Muscle layer of duodenum (tissue), 2 donors: ENCODE data around the gene CCDC6.
"Not testable (repeated sequence)": the region's sequence is repeated elsewhere in the genome, so short reads cannot be mapped to it uniquely, and the experiment has no call there.

Experiments
- H3K27ac ChIP-seq: one replicate; pipeline ENCODE4 v1.7.0; 2013; ENCODE audit warnings: mild to moderate bottlenecking, low read length
- H3K27me3 ChIP-seq: one replicate; pipeline ENCODE4 v1.7.0; 2013; ENCODE audit warnings: low read depth, mild to moderate bottlenecking, control low read depth, low read length
- H3K36me3 ChIP-seq, 2 donors: one replicate each; pipeline ENCODE4 v1.7.0; 2013; ENCODE audit warnings: low read length in 2 of 2, control low read depth in 1 of 2, mild to moderate bottlenecking in 1 of 2; ENCODE audit not compliant: insufficient read depth in 2 of 2, control insufficient read depth in 1 of 2
- H3K4me1 ChIP-seq, 2 donors: one replicate each; pipeline ENCODE4 v1.7.0; 2013; ENCODE audit warnings: low read length in 2 of 2, mild to moderate bottlenecking in 2 of 2, control low read depth in 1 of 2, moderate library complexity in 1 of 2; ENCODE audit not compliant: insufficient read depth in 2 of 2, control insufficient read depth in 1 of 2
- H3K4me3 ChIP-seq, 2 donors: one replicate each; pipeline ENCODE4 v1.7.0; 2013; ENCODE audit warnings: low read length in 2 of 2, low read depth in 1 of 2, mild to moderate bottlenecking in 1 of 2
- H3K9me3 ChIP-seq, 2 donors: one replicate each; pipeline ENCODE4 v1.7.0; 2013; ENCODE audit warnings: low read length in 2 of 2, control low read depth in 1 of 2, mild to moderate bottlenecking in 1 of 2; ENCODE audit not compliant: control insufficient read depth in 1 of 2
- donor health status: healthy.

The CCDC6 gene

GRCh38 chr10:59894114-59894513 lies 12.2 kb downstream of the CCDC6 start:
- Histone ChIP-seq H3K27me3 (no peaks in the 10 kb centered on the region), H3K4me3 (no peak overlapping the region), H3K27ac (no peak overlapping the region), H3K36me3 (peaks cover 0 to 7% of the 10 kb centered on the region in 2 donors), H3K4me1 (peaks cover 29 to 67% of the 10 kb centered on the region in 2 donors), H3K9me3 (no peaks in the 10 kb centered on the region)

- peaks cover 29 to 57% of the 10 kb centered on the region in 2 donors for H3K4me1 ChIP-seq
- H3K27ac ChIP-seq = no peak overlapping the region
- H3K9me3 ChIP-seq = no peaks in the 10 kb centered on the region
- H3K36me3 ChIP-seq = peaks cover 4 to 7% of the 10 kb centered on the region in 2 donors
- H3K27me3 ChIP-seq = no peaks in the 10 kb centered on the region
- H3K4me3 ChIP-seq = no peak overlapping the region
These were observed 13.7 kb downstream of the CCDC6 start for GRCh38 chr10:59892697-59893096.

DNA sequence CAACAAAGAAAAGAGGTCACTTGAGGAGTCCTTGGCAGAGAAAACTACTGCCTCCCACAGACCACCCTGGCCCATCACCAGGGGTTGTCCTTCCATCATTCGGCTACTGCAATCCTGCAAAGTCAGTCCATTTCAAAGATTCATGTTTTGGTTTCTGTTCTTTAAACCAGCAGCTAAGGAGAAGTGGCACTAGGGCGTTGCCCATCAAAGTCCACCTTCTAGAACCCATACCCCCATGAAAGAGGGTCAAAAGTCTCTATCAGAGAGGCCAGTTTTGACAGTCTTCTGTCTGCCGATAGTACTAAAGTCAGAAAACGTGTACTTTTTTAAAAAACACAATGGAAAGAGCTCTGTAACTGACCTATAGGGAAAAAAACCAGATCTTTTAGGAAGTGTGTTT lies 14.4 kb downstream of the CCDC6 start:
- peaks cover 32 to 56% of the 10 kb centered on the region in 2 donors for H3K4me1 ChIP-seq
- no peaks in the 10 kb centered on the region for H3K27me3 ChIP-seq
- no peak overlapping the region for H3K27ac ChIP-seq
- H3K9me3 ChIP-seq = no peaks in the 10 kb centered on the region
- peaks cover 4 to 7% of the 10 kb centered on the region in 2 donors for H3K36me3 ChIP-seq
- H3K4me3 ChIP-seq = no peak overlapping the region

- no peak overlapping the region for H3K27ac ChIP-seq
- H3K9me3 ChIP-seq = no peaks in the 10 kb centered on the region
- no peak overlapping the region for H3K4me3 ChIP-seq
- H3K36me3 ChIP-seq = peaks cover 4 to 7% of the 10 kb centered on the region in 2 donors
- peaks cover 31 to 55% of the 10 kb centered on the region in 2 donors for H3K4me1 ChIP-seq
- no peaks in the 10 kb centered on the region for H3K27me3 ChIP-seq
These were observed 15.0 kb downstream of the CCDC6 start for GRCh38 chr10:59891349-59891748.

GRCh38 chr10:59888781-59889435 lies 17.4 kb downstream of the CCDC6 start:
- no peak overlapping the region for H3K4me3 ChIP-seq
- H3K9me3 ChIP-seq = no peaks in the 10 kb centered on the region
- H3K4me1 ChIP-seq = peaks cover 14 to 38% of the 10 kb centered on the region in 2 donors
- no peaks in the 10 kb centered on the region for H3K27me3 ChIP-seq
- peaks cover 4 to 7% of the 10 kb centered on the region in 2 donors for H3K36me3 ChIP-seq
- H3K27ac ChIP-seq = no peak overlapping the region

- Histone ChIP-seq H3K9me3 (no peaks in the 10 kb centered on the region), H3K4me1 (peaks cover 10 to 30% of the 10 kb centered on the region in 2 donors), H3K4me3 (no peak overlapping the region), H3K27me3 (no peaks in the 10 kb centered on the region), H3K27ac (no peak overlapping the region), H3K36me3 (peaks cover 4 to 7% of the 10 kb centered on the region in 2 donors)
These were observed 18.2 kb downstream of the CCDC6 start for GRCh38 chr10:59887972-59888640.

GRCh38 chr10:59887006-59887405 lies 19.4 kb downstream of the CCDC6 start:
- H3K4me1 ChIP-seq = peaks cover 7 to 26% of the 10 kb centered on the region in 2 donors
- H3K9me3 ChIP-seq = no peaks in the 10 kb centered on the region
- H3K27me3 ChIP-seq = no peaks in the 10 kb centered on the region
- no peak overlapping the region for H3K4me3 ChIP-seq
- no peak overlapping the region for H3K27ac ChIP-seq
- H3K36me3 ChIP-seq = peaks cover 4 to 7% of the 10 kb centered on the region in 2 donors

GRCh38 chr10:59885430-59886134 lies 20.8 kb downstream of the CCDC6 start:
- H3K27ac ChIP-seq = no peak overlapping the region

DNA sequence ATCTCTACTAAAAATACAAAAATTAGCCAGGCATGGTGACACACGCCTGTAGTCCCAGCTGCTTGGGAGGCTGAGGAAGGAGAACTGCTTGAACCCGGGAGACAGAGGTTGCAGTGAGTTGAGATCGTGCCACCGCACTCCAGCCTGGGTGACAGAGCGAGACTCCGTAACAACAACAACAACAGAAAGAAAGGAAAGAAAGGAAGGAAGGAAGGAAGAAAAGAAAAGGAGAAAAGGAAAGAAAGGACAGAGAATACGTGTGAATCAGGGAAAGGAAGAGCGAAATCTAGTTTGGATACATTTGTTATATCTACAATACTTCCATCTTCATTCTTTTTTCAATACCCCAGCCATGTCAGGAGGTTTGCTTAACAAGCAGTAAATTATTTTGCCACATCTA lies 21.5 kb downstream of the CCDC6 start:
- not testable (repeated sequence) for H3K9me3 ChIP-seq, H3K27me3 ChIP-seq, H3K4me3 ChIP-seq, H3K27ac ChIP-seq, H3K36me3 ChIP-seq
- H3K4me1 ChIP-seq = peaks cover 7 to 19% of the 10 kb centered on the region in 2 donors

More at GRCh38 chr10:59885430-59886134, 20.8 kb downstream of the CCDC6 start:
- Histone ChIP-seq H3K36me3 (peaks cover 4 to 7% of the 10 kb centered on the region in 2 donors), H3K4me1 (peaks cover 7 to 19% of the 10 kb centered on the region in 2 donors), H3K27me3 (no peaks in the 10 kb centered on the region), H3K9me3 (no peaks in the 10 kb centered on the region), H3K4me3 (no peak overlapping the region)

DNA sequence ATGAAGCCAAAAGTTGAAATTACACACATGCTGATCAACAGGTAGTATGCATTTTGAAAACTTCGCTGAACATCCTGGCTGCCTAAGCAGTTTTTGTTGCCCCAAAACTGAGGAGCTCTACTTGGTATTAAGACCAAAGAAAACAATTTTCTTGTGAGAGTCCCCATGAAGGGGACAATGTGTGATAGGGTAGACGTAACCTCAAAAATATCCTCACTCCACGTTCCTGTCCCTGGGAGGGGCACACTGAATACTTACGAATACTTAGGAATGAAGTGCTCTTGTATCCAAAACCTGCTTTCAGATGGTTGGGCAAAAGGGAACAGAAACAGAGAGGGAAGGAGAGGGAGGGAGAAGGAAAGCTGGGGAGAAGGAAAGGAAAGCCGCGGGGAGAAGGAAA lies 24.7 kb downstream of the CCDC6 start:
- Histone ChIP-seq H3K4me3 (no peak overlapping the region), H3K9me3 (no peaks in the 10 kb centered on the region), H3K4me1 (peaks cover under 1 to 26% of the 10 kb centered on the region in 2 donors), H3K27ac (no peak overlapping the region), H3K36me3 (no peaks in the 10 kb centered on the region), H3K27me3 (no peaks in the 10 kb centered on the region)

DNA sequence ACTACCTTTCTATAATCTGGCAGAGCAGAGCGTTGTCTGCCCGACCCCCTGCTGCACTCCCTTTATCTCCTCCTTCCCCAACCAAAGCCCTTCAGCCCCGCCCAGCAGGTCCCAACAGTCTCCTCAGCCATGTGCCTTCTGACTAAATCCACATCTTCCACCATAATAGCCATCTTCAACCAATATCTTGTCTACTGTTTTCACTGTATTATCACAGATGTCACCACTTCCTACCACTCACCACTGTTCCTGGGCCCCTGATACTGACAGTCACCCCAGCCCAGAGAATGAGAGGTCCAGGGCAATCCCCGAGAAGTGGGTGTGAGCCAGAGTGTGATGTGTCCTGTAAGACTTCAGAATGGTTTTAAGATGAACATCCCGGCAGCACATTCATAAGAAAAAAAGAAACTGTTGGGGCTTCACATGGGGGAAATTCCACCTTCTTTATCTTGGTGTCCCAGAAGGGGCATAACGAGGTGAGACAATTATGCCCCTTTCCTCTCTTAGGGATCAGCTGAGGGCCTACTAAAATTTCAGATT lies 25.3 kb downstream of the CCDC6 start:
- no peaks in the 10 kb centered on the region for H3K27me3 ChIP-seq
- peaks cover 0 to 20% of the 10 kb centered on the region in 2 donors for H3K4me1 ChIP-seq
- H3K36me3 ChIP-seq = no peaks in the 10 kb centered on the region
- H3K9me3 ChIP-seq = no peaks in the 10 kb centered on the region
- no peak overlapping the region for H3K4me3 ChIP-seq
- H3K27ac ChIP-seq = no peak overlapping the region
